ENCODE measurements around the gene ZNF618.

DNA sequence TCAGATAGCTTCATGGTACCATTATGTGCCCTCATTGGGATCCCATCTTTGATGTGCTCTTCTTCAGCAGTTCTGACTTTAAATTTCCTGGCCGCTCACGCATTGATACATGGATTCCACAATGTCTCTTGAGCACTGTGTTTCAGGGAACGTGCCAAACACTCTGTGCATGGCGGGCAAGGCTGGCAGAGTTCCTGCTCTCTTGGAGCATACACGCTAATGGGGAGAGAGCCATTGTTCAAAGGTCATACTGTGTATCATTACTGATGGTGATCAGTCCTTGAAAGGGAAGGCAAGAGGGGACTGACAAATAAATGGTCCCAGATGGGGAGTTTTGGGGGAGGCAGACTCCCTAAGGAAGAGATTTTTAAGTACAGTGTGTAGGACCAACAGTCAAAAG lies 149.7 kb downstream of the ZNF618 start:
- TF ChIP-seq, protein P1, sequence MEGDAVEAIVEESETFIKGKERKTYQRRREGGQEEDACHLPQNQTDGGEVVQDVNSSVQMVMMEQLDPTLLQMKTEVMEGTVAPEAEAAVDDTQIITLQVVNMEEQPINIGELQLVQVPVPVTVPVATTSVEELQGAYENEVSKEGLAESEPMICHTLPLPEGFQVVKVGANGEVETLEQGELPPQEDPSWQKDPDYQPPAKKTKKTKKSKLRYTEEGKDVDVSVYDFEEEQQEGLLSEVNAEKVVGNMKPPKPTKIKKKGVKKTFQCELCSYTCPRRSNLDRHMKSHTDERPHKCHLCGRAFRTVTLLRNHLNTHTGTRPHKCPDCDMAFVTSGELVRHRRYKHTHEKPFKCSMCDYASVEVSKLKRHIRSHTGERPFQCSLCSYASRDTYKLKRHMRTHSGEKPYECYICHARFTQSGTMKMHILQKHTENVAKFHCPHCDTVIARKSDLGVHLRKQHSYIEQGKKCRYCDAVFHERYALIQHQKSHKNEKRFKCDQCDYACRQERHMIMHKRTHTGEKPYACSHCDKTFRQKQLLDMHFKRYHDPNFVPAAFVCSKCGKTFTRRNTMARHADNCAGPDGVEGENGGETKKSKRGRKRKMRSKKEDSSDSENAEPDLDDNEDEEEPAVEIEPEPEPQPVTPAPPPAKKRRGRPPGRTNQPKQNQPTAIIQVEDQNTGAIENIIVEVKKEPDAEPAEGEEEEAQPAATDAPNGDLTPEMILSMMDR (conservative IDR thresholded peaks at IDR 0.05 in 1 of 2, IDR thresholded peaks at IDR 0.05 in 1 of 2; ENCODE audit: extremely low read depth in 1 of 2, insufficient read depth in 1 of 2, low read depth in 1 of 2, low read length in 2 of 2), result no peak
- TF ChIP-seq EZH2 (IDR thresholded peaks at IDR 0.05; ENCODE audit: borderline replicate concordance, low read length), result no peak

Data from mammary epithelial cell (primary cell).